ENCODE results near the gene EIF5AL1.
"Not testable (repeated sequence)": the region's sequence is repeated elsewhere in the genome, so short reads cannot be mapped to it uniquely, and the experiment has no call there.

Gene EIF5AL1

GRCh38 chr10:79509934-79510508 lies 2.3 kb upstream of the EIF5AL1 start:
- H3K4me1 Mint-ChIP-seq (ENCODE audit: low read depth), result peaks cover 14% of the 10 kb centered on the region
- H3K4me3 Mint-ChIP-seq, result not testable (repeated sequence)

GRCh38 chr10:79516532-79517205 lies 4.3 kb downstream of the EIF5AL1 start:
- not testable (repeated sequence) for H3K4me1 Mint-ChIP-seq (ENCODE audit: low read depth); H3K9me3 Mint-ChIP-seq; H3K4me3 Mint-ChIP-seq; H3K36me3 Mint-ChIP-seq (ENCODE audit: low read depth); DNase-seq (ENCODE audit: low spot score); H3K27ac Mint-ChIP-seq
- peaks cover 11% of the 10 kb centered on the region for H3K27me3 Mint-ChIP-seq (ENCODE audit: low read depth)

More at GRCh38 chr10:79509934-79510508, 2.3 kb upstream of the EIF5AL1 start:
- peaks cover 20% of the 10 kb centered on the region for H3K27me3 Mint-ChIP-seq (ENCODE audit: low read depth)
- not testable (repeated sequence) for H3K27ac Mint-ChIP-seq; DNase-seq (ENCODE audit: low spot score); H3K36me3 Mint-ChIP-seq (ENCODE audit: low read depth); H3K9me3 Mint-ChIP-seq

- not testable (repeated sequence) for H3K36me3 Mint-ChIP-seq (ENCODE audit: low read depth); H3K27ac Mint-ChIP-seq; H3K4me3 Mint-ChIP-seq; H3K4me1 Mint-ChIP-seq (ENCODE audit: low read depth); H3K27me3 Mint-ChIP-seq (ENCODE audit: low read depth); DNase-seq (ENCODE audit: low spot score); H3K9me3 Mint-ChIP-seq
Observed at GRCh38 chr10:79517567-79517966, 5.2 kb downstream of the EIF5AL1 start.

GRCh38 chr10:79521751-79522150 lies 9.4 kb downstream of the EIF5AL1 start:
- not testable (repeated sequence) for H3K4me1 Mint-ChIP-seq (ENCODE audit: low read depth); H3K36me3 Mint-ChIP-seq (ENCODE audit: low read depth)

GRCh38 chr10:79522464-79522863 lies 10.1 kb downstream of the EIF5AL1 start:
- DNase-seq (ENCODE audit: low spot score); H3K4me1 Mint-ChIP-seq (ENCODE audit: low read depth); H3K27ac Mint-ChIP-seq; H3K36me3 Mint-ChIP-seq (ENCODE audit: low read depth); H3K4me3 Mint-ChIP-seq; H3K27me3 Mint-ChIP-seq (ENCODE audit: low read depth); H3K9me3 Mint-ChIP-seq: not testable (repeated sequence)

More at GRCh38 chr10:79521751-79522150, 9.4 kb downstream of the EIF5AL1 start:
- not testable (repeated sequence) for H3K27ac Mint-ChIP-seq; H3K9me3 Mint-ChIP-seq; H3K27me3 Mint-ChIP-seq (ENCODE audit: low read depth); H3K4me3 Mint-ChIP-seq; DNase-seq (ENCODE audit: low spot score)

GRCh38 chr10:79523157-79523853 lies 11.0 kb downstream of the EIF5AL1 start:
- H3K36me3 Mint-ChIP-seq (ENCODE audit: low read depth); H3K9me3 Mint-ChIP-seq: not testable (repeated sequence)

GRCh38 chr10:79525049-79525710 lies 12.8 kb downstream of the EIF5AL1 start:
- H3K27me3 Mint-ChIP-seq (ENCODE audit: low read depth); H3K9me3 Mint-ChIP-seq; DNase-seq (ENCODE audit: low spot score); H3K4me3 Mint-ChIP-seq; H3K27ac Mint-ChIP-seq; H3K4me1 Mint-ChIP-seq (ENCODE audit: low read depth); H3K36me3 Mint-ChIP-seq (ENCODE audit: low read depth): not testable (repeated sequence)

More at GRCh38 chr10:79523157-79523853, 11.0 kb downstream of the EIF5AL1 start:
- H3K4me3 Mint-ChIP-seq; H3K27ac Mint-ChIP-seq; H3K4me1 Mint-ChIP-seq (ENCODE audit: low read depth); DNase-seq (ENCODE audit: low spot score); H3K27me3 Mint-ChIP-seq (ENCODE audit: low read depth): not testable (repeated sequence)

GRCh38 chr10:79528261-79528660 lies 15.9 kb downstream of the EIF5AL1 start:
- not testable (repeated sequence) for H3K27me3 Mint-ChIP-seq (ENCODE audit: low read depth); H3K27ac Mint-ChIP-seq; H3K4me3 Mint-ChIP-seq; DNase-seq (ENCODE audit: low spot score); H3K9me3 Mint-ChIP-seq; H3K36me3 Mint-ChIP-seq (ENCODE audit: low read depth); H3K4me1 Mint-ChIP-seq (ENCODE audit: low read depth)

GRCh38 chr10:79533142-79533902 lies 21.0 kb downstream of the EIF5AL1 start:
- H3K4me3 Mint-ChIP-seq, result not testable (repeated sequence)

GRCh38 chr10:79533903-79534175 lies 21.5 kb downstream of the EIF5AL1 start:
- DNase-seq (ENCODE audit: low spot score); H3K36me3 Mint-ChIP-seq (ENCODE audit: low read depth); H3K27ac Mint-ChIP-seq; H3K4me1 Mint-ChIP-seq (ENCODE audit: low read depth); H3K4me3 Mint-ChIP-seq; H3K9me3 Mint-ChIP-seq: not testable (repeated sequence)
- peaks cover 12% of the 10 kb centered on the region for H3K27me3 Mint-ChIP-seq (ENCODE audit: low read depth)

More at GRCh38 chr10:79533142-79533902, 21.0 kb downstream of the EIF5AL1 start:
- H3K27me3 Mint-ChIP-seq (ENCODE audit: low read depth), result peaks cover 12% of the 10 kb centered on the region
- not testable (repeated sequence) for DNase-seq (ENCODE audit: low spot score); H3K27ac Mint-ChIP-seq; H3K9me3 Mint-ChIP-seq; H3K4me1 Mint-ChIP-seq (ENCODE audit: low read depth); H3K36me3 Mint-ChIP-seq (ENCODE audit: low read depth)

GRCh38 chr10:79538311-79538710 lies 26.0 kb downstream of the EIF5AL1 start:
- not testable (repeated sequence) for H3K36me3 Mint-ChIP-seq (ENCODE audit: low read depth); H3K4me3 Mint-ChIP-seq; H3K27ac Mint-ChIP-seq; DNase-seq (ENCODE audit: low spot score); H3K9me3 Mint-ChIP-seq
- H3K4me1 Mint-ChIP-seq (ENCODE audit: low read depth), result peaks cover 11% of the 10 kb centered on the region
- H3K27me3 Mint-ChIP-seq (ENCODE audit: low read depth), result peaks cover 11% of the 10 kb centered on the region

- peaks cover 11% of the 10 kb centered on the region for H3K4me1 Mint-ChIP-seq (ENCODE audit: low read depth)
- H3K9me3 Mint-ChIP-seq, H3K27ac Mint-ChIP-seq: not testable (repeated sequence)
Observed at GRCh38 chr10:79540930-79541329, 28.6 kb downstream of the EIF5AL1 start.

GRCh38 chr10:79542626-79543025 lies 30.3 kb downstream of the EIF5AL1 start:
- Mint-ChIP-seq H3K9me3 (no peaks in the 10 kb centered on the region), H3K4me3 (no peak overlapping the region), H3K27me3 (ENCODE audit: low read depth) (peaks cover 4% of the 10 kb centered on the region), H3K4me1 (ENCODE audit: low read depth) (peaks cover 23% of the 10 kb centered on the region), H3K27ac (no peak overlapping the region), H3K36me3 (ENCODE audit: low read depth) (no peaks in the 10 kb centered on the region)
- no peak for DNase-seq (ENCODE audit: low spot score)

More at GRCh38 chr10:79540930-79541329, 28.6 kb downstream of the EIF5AL1 start:
- H3K27me3 Mint-ChIP-seq (ENCODE audit: low read depth); H3K36me3 Mint-ChIP-seq (ENCODE audit: low read depth); H3K4me3 Mint-ChIP-seq; DNase-seq (ENCODE audit: low spot score): not testable (repeated sequence)

All from T-helper 2 cell treated with Interferon-gamma antibody and Interleukin-4, amounts not matched to agents 5 μg/mL and 100 μg/mL, for 36 hours (primary cell).